RCC 7860 (cell line): ENCODE measurements around the gene TTC6.
A peak's percentile ranks its signal among the peaks of the same experiment; 100 is the strongest.

ENCODE experiments used
- DNase-seq: peaks from one replicate; pipeline ENCODE4 v3.0.0-alpha.2; 2015; ENCODE audit warnings: low spot score
- FAIRE-seq: peaks from 2 replicates; lab custom pipeline; 2012; peaks lifted over from hg19 to GRCh38; lab: Jason Lieb, UNC

TTC6 gene

GRCh38 chr14:37597914-37598746 lies 2.7 kb downstream of the TTC6 start:
- no peak for FAIRE-seq
- DNase-seq: no peak

GRCh38 chr14:37598747-37599506 lies 3.5 kb downstream of the TTC6 start:
- DNase-seq (no peak), FAIRE-seq (no peak)

- DNase-seq (no peak), FAIRE-seq (no peak)
These were observed 4.3 kb downstream of the TTC6 start for GRCh38 chr14:37599507-37600368.

- FAIRE-seq (no peak), DNase-seq (no peak)
These were observed 5.7 kb downstream of the TTC6 start for GRCh38 chr14:37600880-37601741.

- no peak for FAIRE-seq
- DNase-seq: no peak
These were observed 6.4 kb downstream of the TTC6 start for GRCh38 chr14:37601865-37602264.

- no peak for DNase-seq
- FAIRE-seq: no peak
These were observed 7.4 kb downstream of the TTC6 start for GRCh38 chr14:37602605-37603453.

GRCh38 chr14:37603688-37604251 lies 8.3 kb downstream of the TTC6 start:
- DNase-seq (no peak), FAIRE-seq (no peak)

GRCh38 chr14:37606678-37607077 lies 11.2 kb downstream of the TTC6 start:
- FAIRE-seq (no peak), DNase-seq (no peak)

- DNase-seq (no peak), FAIRE-seq (no peak)
These were observed 13.2 kb downstream of the TTC6 start for GRCh38 chr14:37608649-37609048.

- FAIRE-seq (no peak), DNase-seq (no peak)
These were observed 15.6 kb downstream of the TTC6 start for GRCh38 chr14:37610945-37611523.

- DNase-seq (no peak), FAIRE-seq (no peak)
These were observed 20.3 kb downstream of the TTC6 start for GRCh38 chr14:37615582-37616289.

- FAIRE-seq (no peak), DNase-seq (no peak)
These were observed 21.4 kb downstream of the TTC6 start for GRCh38 chr14:37616853-37617252.

- no peak for DNase-seq
- no peak for FAIRE-seq
These were observed 22.5 kb downstream of the TTC6 start for GRCh38 chr14:37617864-37618365.

GRCh38 chr14:37618498-37619028 lies 23.1 kb downstream of the TTC6 start:
- DNase-seq (no peak), FAIRE-seq (no peak)

GRCh38 chr14:37620856-37621255 lies 25.4 kb downstream of the TTC6 start:
- FAIRE-seq: no peak
- no peak for DNase-seq

GRCh38 chr14:37622231-37622923 lies 26.9 kb downstream of the TTC6 start:
- no peak for FAIRE-seq
- no peak for DNase-seq

- FAIRE-seq: no peak
- DNase-seq: peak; percentile 43
These were observed 28.1 kb downstream of the TTC6 start for GRCh38 chr14:37623426-37623951.
